SK-N-SH treated with all-trans-retinoic acid at 6 μM for 48 hours (cell line): Measurements from ENCODE around the gene CAMK1.

Source experiments
- ATAC-seq: fragments of 200-7000 bp; cut with Tn5 transposase; 3 replicates; pipeline ENCODE4 v1.9.1; 2020; ENCODE audit warnings: mild to moderate bottlenecking, moderate library complexity
- ARNTL ChIP-seq: fragments of 450-650 bp; formaldehyde crosslinking; IDR thresholded peaks from 2 replicates; pipeline ENCODE4 v1.5.0; 2020; ENCODE audit warnings: low read depth, mild to moderate bottlenecking, moderate library complexity, borderline replicate concordance
- BACH2 ChIP-seq: fragments of 250-450 bp; sonication (Bioruptor Pico); IDR thresholded peaks from 2 replicates; pipeline ENCODE4 v1.9.0; 2021; ENCODE audit warnings: mild to moderate bottlenecking, borderline replicate concordance
- CREB5 ChIP-seq: fragments of 250-450 bp; sonication (Bioruptor Pico); IDR thresholded peaks from 2 replicates; pipeline ENCODE4 v1.5.1; 2020; ENCODE audit warnings: low read depth, mild to moderate bottlenecking, moderate library complexity
- CSDC2 ChIP-seq: fragments of 250-450 bp; sonication (Bioruptor Pico); IDR thresholded peaks from 2 replicates; pipeline ENCODE4 v1.5.0; 2020; ENCODE audit warnings: mild to moderate bottlenecking, moderate library complexity
- ESRRG ChIP-seq: fragments of 250-450 bp; sonication (Bioruptor Pico); IDR thresholded peaks from 2 replicates; pipeline ENCODE4 v1.6.1; 2021; ENCODE audit warnings: mild to moderate bottlenecking
- GLIS3 ChIP-seq: fragments of 250-450 bp; sonication (Bioruptor Pico); IDR thresholded peaks from 2 replicates; pipeline ENCODE4 v1.5.0; 2020; ENCODE audit warnings: mild to moderate bottlenecking, moderate library complexity
- ISL1 ChIP-seq: fragments of 250-450 bp; sonication (Bioruptor Pico); IDR thresholded peaks from 2 replicates; pipeline ENCODE4 v2.1.2; 2022; ENCODE audit warnings: mild to moderate bottlenecking, moderate library complexity
- OSR1 ChIP-seq: fragments of 250-450 bp; sonication (Bioruptor Pico); IDR thresholded peaks from 2 replicates; pipeline ENCODE4 v1.8.0; 2022; ENCODE audit warnings: moderate library complexity, mild to moderate bottlenecking, inconsistent platforms
- POU6F1 ChIP-seq: fragments of 250-450 bp; sonication (Bioruptor Pico); IDR thresholded peaks from 2 replicates; pipeline ENCODE4 v1.8.0; 2021; ENCODE audit warnings: low read depth, mild to moderate bottlenecking, moderate library complexity, borderline replicate concordance
- PPARA ChIP-seq: fragments of 250-450 bp; sonication (Bioruptor Pico); IDR thresholded peaks from 2 replicates; pipeline ENCODE4 v1.5.0; 2020; ENCODE audit warnings: mild to moderate bottlenecking, borderline replicate concordance
- SNAI2 ChIP-seq: fragments of 250-450 bp; sonication (Bioruptor Pico); IDR thresholded peaks from 2 replicates; pipeline ENCODE4 v1.5.0; 2020; ENCODE audit warnings: mild to moderate bottlenecking, moderate library complexity
- TCF4 ChIP-seq: fragments of 250-450 bp; sonication (Bioruptor Pico); IDR thresholded peaks from 2 replicates; pipeline ENCODE4 v1.8.0; 2021; ENCODE audit warnings: mild to moderate bottlenecking, moderate library complexity, borderline replicate concordance
- TOX ChIP-seq: fragments of 250-450 bp; sonication (Bioruptor Pico); IDR thresholded peaks from 2 replicates; pipeline ENCODE4 v1.8.0; 2021; ENCODE audit warnings: mild to moderate bottlenecking, moderate library complexity, borderline replicate concordance
- ZC3H10 ChIP-seq: fragments of 250-450 bp; sonication (Bioruptor Pico); IDR thresholded peaks from 2 replicates; pipeline ENCODE4 v1.5.1; 2021; ENCODE audit warnings: mild to moderate bottlenecking, moderate library complexity
- ZFP3 ChIP-seq: fragments of 250-450 bp; sonication (Bioruptor Pico); IDR thresholded peaks from 2 replicates; pipeline ENCODE4 v1.5.0; 2020; ENCODE audit warnings: mild to moderate bottlenecking, moderate library complexity
- ZFP30 ChIP-seq: fragments of 450-650 bp; formaldehyde crosslinking; IDR thresholded peaks from 2 replicates; pipeline ENCODE4 v1.5.0; 2022; ENCODE audit warnings: mild to moderate bottlenecking, moderate library complexity
- ZNF70 ChIP-seq: fragments of 450-650 bp; formaldehyde crosslinking; IDR thresholded peaks from 2 replicates; pipeline ENCODE4 v1.5.0; 2020; ENCODE audit warnings: mild to moderate bottlenecking, moderate library complexity
- ZNF8 ChIP-seq: fragments of 450-650 bp; formaldehyde crosslinking; IDR thresholded peaks from 2 replicates; pipeline ENCODE4 v1.5.0; 2020; ENCODE audit warnings: mild to moderate bottlenecking, moderate library complexity
- TF ChIP-seq, protein P1 (sequence below): fragments of 250-450 bp; sonication (Bioruptor Pico); IDR thresholded peaks from 2 replicates; pipeline ENCODE4 v1.5.1; 2021; ENCODE audit warnings: mild to moderate bottlenecking, moderate library complexity
- TF ChIP-seq, protein P2 (sequence below): fragments of 250-450 bp; sonication (Bioruptor Pico); IDR thresholded peaks from 2 replicates; pipeline ENCODE4 v1.8.0; 2020; ENCODE audit warnings: mild to moderate bottlenecking, moderate library complexity, borderline replicate concordance
- TF ChIP-seq, protein P3 (sequence below): fragments of 250-450 bp; sonication (Bioruptor Pico); IDR thresholded peaks from 2 replicates; pipeline ENCODE4 v1.5.0; 2020; ENCODE audit warnings: mild to moderate bottlenecking, moderate library complexity

Gene CAMK1

GRCh38 chr3:9780458-9780812 lies 10.7 kb upstream of the CAMK1 start:
- no peak for TF ChIP-seq ARNTL (CRISPR knock-in tag)
- no peak for TF ChIP-seq CSDC2 (CRISPR knock-in tag)
- TF ChIP-seq TOX (CRISPR knock-in tag) = no peak
- TF ChIP-seq CREB5 (CRISPR knock-in tag) = no peak
- TF ChIP-seq ZFP30 (CRISPR knock-in tag) = no peak
- TF ChIP-seq ZC3H10 (CRISPR knock-in tag) = no peak
- TF ChIP-seq BACH2 (CRISPR knock-in tag) = no peak
- no peak for TF ChIP-seq PPARA (CRISPR knock-in tag)
- TF ChIP-seq, protein P1, sequence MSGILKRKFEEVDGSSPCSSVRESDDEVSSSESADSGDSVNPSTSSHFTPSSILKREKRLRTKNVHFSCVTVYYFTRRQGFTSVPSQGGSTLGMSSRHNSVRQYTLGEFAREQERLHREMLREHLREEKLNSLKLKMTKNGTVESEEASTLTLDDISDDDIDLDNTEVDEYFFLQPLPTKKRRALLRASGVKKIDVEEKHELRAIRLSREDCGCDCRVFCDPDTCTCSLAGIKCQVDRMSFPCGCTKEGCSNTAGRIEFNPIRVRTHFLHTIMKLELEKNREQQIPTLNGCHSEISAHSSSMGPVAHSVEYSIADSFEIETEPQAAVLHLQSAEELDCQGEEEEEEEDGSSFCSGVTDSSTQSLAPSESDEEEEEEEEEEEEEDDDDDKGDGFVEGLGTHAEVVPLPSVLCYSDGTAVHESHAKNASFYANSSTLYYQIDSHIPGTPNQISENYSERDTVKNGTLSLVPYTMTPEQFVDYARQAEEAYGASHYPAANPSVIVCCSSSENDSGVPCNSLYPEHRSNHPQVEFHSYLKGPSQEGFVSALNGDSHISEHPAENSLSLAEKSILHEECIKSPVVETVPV (CRISPR knock-in tag) = no peak
- TF ChIP-seq, protein P2, sequence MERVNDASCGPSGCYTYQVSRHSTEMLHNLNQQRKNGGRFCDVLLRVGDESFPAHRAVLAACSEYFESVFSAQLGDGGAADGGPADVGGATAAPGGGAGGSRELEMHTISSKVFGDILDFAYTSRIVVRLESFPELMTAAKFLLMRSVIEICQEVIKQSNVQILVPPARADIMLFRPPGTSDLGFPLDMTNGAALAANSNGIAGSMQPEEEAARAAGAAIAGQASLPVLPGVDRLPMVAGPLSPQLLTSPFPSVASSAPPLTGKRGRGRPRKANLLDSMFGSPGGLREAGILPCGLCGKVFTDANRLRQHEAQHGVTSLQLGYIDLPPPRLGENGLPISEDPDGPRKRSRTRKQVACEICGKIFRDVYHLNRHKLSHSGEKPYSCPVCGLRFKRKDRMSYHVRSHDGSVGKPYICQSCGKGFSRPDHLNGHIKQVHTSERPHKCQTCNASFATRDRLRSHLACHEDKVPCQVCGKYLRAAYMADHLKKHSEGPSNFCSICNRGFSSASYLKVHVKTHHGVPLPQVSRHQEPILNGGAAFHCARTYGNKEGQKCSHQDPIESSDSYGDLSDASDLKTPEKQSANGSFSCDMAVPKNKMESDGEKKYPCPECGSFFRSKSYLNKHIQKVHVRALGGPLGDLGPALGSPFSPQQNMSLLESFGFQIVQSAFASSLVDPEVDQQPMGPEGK = no peak
- no peak for TF ChIP-seq OSR1 (CRISPR knock-in tag)
- no peak for TF ChIP-seq ZNF8
- TF ChIP-seq TCF4 = no peak
- ATAC-seq = no peak

DNA sequence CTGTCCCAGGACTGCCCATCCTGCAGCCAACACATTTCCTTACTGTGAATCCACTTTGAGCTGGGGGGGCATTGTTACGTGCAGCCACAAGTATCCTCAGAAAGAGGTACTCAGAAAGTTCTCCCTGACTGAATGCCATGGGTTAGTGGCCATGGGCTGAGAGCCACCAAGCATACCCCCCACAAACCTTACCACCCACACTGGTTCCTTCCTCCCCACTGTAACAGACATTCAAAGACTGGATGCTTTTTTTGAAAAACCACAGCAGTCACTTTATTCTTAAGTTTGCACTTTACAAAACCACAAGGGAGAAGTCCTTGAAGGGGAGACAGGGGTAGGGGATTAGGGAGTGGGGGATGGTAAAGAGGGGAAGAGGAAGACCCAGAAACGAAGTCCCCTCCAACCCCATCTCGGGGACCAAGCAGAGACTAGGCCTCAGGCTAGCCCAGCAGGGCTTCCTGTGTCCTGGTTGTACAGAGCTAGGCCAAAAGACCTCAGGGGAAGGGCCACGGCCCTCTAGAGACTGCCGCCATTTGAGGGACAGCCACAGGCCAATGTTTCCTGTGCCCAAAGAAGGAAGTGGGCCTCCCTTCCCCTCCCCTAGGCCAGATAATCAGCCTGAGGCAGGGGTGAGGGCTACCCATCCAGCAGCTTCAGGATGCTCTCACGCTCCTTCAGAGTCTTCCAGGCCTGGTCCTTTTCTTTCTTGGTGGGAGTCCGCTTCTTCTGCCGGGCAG lies 10.1 kb upstream of the CAMK1 start:
- no peak for ATAC-seq
- TF ChIP-seq CREB5 (CRISPR knock-in tag) = no peak
- no peak for TF ChIP-seq ARNTL (CRISPR knock-in tag)
- TF ChIP-seq, protein P1 (CRISPR knock-in tag) = no peak
- no peak for TF ChIP-seq BACH2 (CRISPR knock-in tag)
- no peak for TF ChIP-seq ZFP30 (CRISPR knock-in tag)
- no peak for TF ChIP-seq SNAI2 (CRISPR knock-in tag)
- TF ChIP-seq ZC3H10 (CRISPR knock-in tag) = no peak
- TF ChIP-seq ZFP3 (CRISPR knock-in tag) = no peak
- TF ChIP-seq ISL1 (CRISPR knock-in tag) = no peak
- no peak for TF ChIP-seq POU6F1 (CRISPR knock-in tag)
- TF ChIP-seq ESRRG = no peak
- TF ChIP-seq TCF4 = no peak
- TF ChIP-seq, protein P3, sequence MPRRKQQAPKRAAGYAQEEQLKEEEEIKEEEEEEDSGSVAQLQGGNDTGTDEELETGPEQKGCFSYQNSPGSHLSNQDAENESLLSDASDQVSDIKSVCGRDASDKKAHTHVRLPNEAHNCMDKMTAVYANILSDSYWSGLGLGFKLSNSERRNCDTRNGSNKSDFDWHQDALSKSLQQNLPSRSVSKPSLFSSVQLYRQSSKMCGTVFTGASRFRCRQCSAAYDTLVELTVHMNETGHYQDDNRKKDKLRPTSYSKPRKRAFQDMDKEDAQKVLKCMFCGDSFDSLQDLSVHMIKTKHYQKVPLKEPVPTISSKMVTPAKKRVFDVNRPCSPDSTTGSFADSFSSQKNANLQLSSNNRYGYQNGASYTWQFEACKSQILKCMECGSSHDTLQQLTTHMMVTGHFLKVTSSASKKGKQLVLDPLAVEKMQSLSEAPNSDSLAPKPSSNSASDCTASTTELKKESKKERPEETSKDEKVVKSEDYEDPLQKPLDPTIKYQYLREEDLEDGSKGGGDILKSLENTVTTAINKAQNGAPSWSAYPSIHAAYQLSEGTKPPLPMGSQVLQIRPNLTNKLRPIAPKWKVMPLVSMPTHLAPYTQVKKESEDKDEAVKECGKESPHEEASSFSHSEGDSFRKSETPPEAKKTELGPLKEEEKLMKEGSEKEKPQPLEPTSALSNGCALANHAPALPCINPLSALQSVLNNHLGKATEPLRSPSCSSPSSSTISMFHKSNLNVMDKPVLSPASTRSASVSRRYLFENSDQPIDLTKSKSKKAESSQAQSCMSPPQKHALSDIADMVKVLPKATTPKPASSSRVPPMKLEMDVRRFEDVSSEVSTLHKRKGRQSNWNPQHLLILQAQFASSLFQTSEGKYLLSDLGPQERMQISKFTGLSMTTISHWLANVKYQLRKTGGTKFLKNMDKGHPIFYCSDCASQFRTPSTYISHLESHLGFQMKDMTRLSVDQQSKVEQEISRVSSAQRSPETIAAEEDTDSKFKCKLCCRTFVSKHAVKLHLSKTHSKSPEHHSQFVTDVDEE (CRISPR knock-in tag) = no peak
- TF ChIP-seq TOX (CRISPR knock-in tag) = no peak
- no peak for TF ChIP-seq OSR1 (CRISPR knock-in tag)
- TF ChIP-seq ZNF70 = no peak
- no peak for TF ChIP-seq PPARA (CRISPR knock-in tag)
- no peak for TF ChIP-seq CSDC2 (CRISPR knock-in tag)
- no peak for TF ChIP-seq GLIS3 (CRISPR knock-in tag)
- no peak for TF ChIP-seq ZNF8
